SJSA1 (cell line): Measurements from ENCODE around the gene DLGAP1. TPM values are rescaled to one million over a fixed set of nuclear protein-coding genes. Genes with fewer than 3 reads are reported as not detected.

Experiments
- DNase-seq, 2 experiments: peaks; one replicate each; pipeline ENCODE4 v3.0.0-alpha.2; 2015 to 2020; ENCODE audit warnings: low spot score in 2 of 2, low read depth in 1 of 2
- H3K27ac ChIP-seq: fragments of 250-450 bp; sonication (Bioruptor Pico); 2 replicates; pipeline ENCODE4 v1.5.1; 2020; ENCODE audit warnings: mild to moderate bottlenecking, moderate library complexity
- H3K27me3 ChIP-seq: fragments of 250-450 bp; sonication (Bioruptor Pico); replicated peaks from 2 replicates; pipeline ENCODE4 v1.5.1; 2020; ENCODE audit warnings: mild to moderate bottlenecking, moderate library complexity
- H3K36me3 ChIP-seq: fragments of 250-450 bp; sonication (Bioruptor Pico); 2 replicates; pipeline ENCODE4 v1.5.1; 2020; ENCODE audit warnings: mild to moderate bottlenecking
- H3K4me1 ChIP-seq: fragments of 250-450 bp; sonication (Bioruptor Pico); replicated peaks from 2 replicates; pipeline ENCODE4 v1.6.1; 2021; ENCODE audit warnings: mild to moderate bottlenecking
- H3K4me3 ChIP-seq: fragments of 250-450 bp; sonication (Bioruptor Pico); 2 replicates; pipeline ENCODE4 v1.5.1; 2020; ENCODE audit warnings: mild to moderate bottlenecking
- H3K9me3 ChIP-seq: fragments of 250-450 bp; sonication (Bioruptor Pico); replicated peaks from 2 replicates; pipeline ENCODE4 v1.5.1; 2020; ENCODE audit warnings: mild to moderate bottlenecking
- total RNA-seq: library from RNA; depleted of rRNA; stranded (reverse); fragments of >200 nt; shearing (Covaris generic); gene quantifications from 2 replicates; pipeline ENCODE4 v1.2.3, GENCODE V29; 2014

Gene DLGAP1
- total RNA-seq, 1 experiment from 2014 or later: not detected

DNA sequence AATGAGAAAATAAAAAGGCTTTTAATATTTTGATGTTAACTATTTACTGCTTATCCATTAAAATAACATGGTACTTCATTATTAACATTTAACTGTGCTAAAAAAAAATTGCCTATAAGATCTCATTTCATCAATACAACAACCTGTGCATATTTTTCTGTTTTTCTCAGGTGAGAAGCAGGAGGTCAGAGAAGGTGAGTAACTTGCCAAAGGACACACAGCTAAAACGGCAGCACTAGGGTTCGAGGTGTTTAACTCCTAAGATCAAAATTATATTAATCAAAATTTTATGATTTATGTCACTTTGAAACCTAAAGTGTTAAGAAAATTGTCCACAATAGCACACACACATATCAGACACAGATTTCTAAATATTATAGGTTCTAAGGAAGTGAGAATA, 639.1 kb downstream of the DLGAP1 start:
- Histone ChIP-seq H3K4me3 (no peak overlapping the region), H3K9me3 (no peaks in the 10 kb centered on the region), H3K4me1 (no peaks in the 10 kb centered on the region), H3K27ac (no peak overlapping the region), H3K36me3 (no peaks in the 10 kb centered on the region), H3K27me3 (peaks cover 6% of the 10 kb centered on the region; the same call in 1 of the 2 replicates)
- no peak for DNase-seq

DNA sequence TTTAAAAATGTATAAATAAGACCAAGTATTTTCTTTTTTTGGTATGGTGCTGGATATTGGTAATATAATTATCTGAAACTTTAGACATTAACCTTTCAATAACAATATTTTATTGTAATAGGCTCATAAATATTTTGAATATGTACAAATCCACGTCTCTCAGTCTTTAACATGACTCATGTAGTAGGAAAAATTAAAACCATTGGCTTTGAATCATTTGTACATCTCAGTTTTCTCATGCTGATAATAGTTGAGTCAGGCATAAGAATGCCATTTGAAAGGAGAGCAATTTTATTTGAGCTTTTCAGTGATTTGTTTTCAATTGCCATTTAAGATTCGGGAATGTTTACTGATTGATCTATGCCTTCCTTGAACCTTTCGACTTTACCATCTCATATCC, 640.3 kb downstream of the DLGAP1 start:
- no peak overlapping the region for H3K27ac ChIP-seq
- no peaks in the 10 kb centered on the region for H3K36me3 ChIP-seq
- H3K4me1 ChIP-seq: no peaks in the 10 kb centered on the region
- H3K27me3 ChIP-seq: peaks cover 10% of the 10 kb centered on the region
- no peak overlapping the region for H3K4me3 ChIP-seq
- DNase-seq: no peak
- no peaks in the 10 kb centered on the region for H3K9me3 ChIP-seq

DNA sequence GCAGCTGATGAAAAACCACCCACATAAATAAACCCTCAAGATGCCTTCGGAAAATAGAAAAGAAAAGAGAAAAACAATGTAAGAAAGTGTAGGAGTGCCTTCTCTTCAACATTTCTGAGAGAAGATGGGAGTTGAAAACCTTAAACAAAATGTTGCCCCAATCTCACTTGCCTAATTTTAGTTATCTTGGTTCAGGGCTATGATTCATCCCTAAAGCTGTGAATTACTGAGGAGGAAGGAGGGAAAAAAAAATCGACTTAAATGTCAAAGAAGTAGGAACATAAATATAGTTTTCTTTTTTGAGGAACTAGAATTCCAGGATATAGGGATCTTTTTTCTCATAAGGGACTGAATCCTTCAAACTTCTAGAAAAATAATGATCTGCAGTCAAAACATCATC, 644.8 kb downstream of the DLGAP1 start:
- no peaks in the 10 kb centered on the region for H3K9me3 ChIP-seq
- no peak overlapping the region for H3K4me3 ChIP-seq
- peaks cover 4% of the 10 kb centered on the region for H3K27me3 ChIP-seq
- DNase-seq: no peak
- no peaks in the 10 kb centered on the region for H3K4me1 ChIP-seq
- no peak overlapping the region for H3K27ac ChIP-seq
- H3K36me3 ChIP-seq: no peaks in the 10 kb centered on the region

DNA sequence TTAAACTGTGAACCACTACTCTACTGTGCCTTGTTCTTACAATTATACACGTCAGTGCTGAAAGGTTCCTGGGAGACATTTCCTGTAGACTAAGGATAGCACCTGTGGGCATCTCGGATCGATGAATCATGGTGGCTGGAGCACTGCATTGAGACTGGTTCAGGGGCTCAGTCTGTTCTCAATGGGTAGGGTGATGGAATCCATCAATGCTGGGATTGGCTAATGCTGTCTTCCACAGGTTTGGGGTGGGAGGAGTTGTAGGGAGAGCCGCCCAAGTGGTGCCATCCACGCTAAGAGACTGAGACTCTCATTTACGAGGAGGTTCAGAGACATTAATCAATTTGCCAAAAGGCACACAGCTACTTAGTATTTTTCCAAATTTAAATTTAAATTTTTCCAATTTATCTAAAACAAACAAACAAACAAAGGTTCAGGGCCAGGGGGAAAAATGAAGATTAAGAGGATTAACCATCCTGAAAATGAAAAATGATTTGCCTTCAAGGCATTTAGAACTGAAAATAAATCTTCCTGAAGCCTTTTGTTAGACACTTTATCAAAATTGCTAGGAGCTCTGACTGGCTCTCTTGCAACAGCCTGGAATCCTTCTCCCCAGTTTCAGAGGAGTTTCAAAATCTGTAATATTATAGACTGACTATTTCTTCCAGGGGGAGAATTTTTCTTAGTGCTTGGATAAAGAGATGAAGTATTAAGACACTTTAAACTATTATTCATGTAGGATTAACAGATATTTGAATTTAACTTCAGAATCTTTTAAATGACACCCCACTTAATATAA, 645.9 kb downstream of the DLGAP1 start:
- H3K9me3 ChIP-seq: no peaks in the 10 kb centered on the region
- DNase-seq: no peak

DNA sequence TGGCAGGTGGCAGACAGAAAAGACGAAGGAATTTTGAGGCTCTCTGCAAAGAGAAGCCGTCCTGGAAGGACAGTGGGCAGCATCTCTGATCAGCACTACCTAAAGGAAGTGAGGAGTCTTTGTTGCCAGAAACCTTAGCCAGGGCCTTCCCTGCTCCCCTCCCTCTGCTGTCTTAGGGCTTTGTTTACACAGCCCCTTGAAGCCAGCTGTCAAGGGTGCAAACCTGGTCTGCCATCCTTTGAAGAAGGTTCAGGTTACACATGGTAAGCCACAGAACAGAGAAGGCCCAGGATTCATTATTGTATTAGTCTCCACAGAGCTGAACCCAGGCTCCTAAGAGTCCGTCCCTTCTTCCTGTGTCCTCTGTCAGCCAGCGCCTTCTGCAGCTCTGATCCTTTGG, 648.5 kb downstream of the DLGAP1 start:
- Histone ChIP-seq H3K27me3 (peaks cover 4% of the 10 kb centered on the region; the same call in 1 of the 2 replicates), H3K36me3 (no peaks in the 10 kb centered on the region), H3K4me1 (no peaks in the 10 kb centered on the region), H3K27ac (no peak overlapping the region), H3K4me3 (no peak overlapping the region), H3K9me3 (no peaks in the 10 kb centered on the region)
- DNase-seq: no peak

More for the DNA sequence above, 645.9 kb downstream of the DLGAP1 start:
- H3K4me3 ChIP-seq: no peak overlapping the region
- peaks cover 4% of the 10 kb centered on the region; the same call in 1 of the 2 replicates for H3K27me3 ChIP-seq
- no peak overlapping the region for H3K27ac ChIP-seq
- no peaks in the 10 kb centered on the region for H3K4me1 ChIP-seq
- no peaks in the 10 kb centered on the region for H3K36me3 ChIP-seq

DNA sequence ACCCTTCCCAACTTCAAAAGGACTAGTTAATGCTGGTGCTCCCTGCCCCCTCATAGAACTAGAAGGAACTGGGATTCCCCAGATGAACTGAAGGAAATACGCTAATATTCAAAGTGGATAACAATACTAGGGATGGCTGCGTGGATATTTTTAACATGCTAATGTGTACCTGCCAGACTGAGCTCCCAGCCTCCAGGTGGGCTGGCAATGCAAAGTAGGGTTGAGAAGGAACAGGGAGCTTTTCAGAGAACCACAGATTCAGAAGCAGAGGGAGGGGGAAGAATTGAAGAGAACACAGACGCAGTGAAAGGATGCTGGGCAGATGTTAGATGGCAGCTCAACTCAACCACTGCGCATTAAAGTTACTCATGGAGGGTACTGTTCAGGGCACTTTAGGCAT, 650.8 kb downstream of the DLGAP1 start:
- H3K4me1 ChIP-seq: no peaks in the 10 kb centered on the region
- no peak for DNase-seq
- H3K36me3 ChIP-seq: no peaks in the 10 kb centered on the region
- no peak overlapping the region for H3K4me3 ChIP-seq
- H3K27ac ChIP-seq: no peak overlapping the region
- peaks cover 5% of the 10 kb centered on the region; the same call in 1 of the 2 replicates for H3K27me3 ChIP-seq
- no peaks in the 10 kb centered on the region for H3K9me3 ChIP-seq

DNA sequence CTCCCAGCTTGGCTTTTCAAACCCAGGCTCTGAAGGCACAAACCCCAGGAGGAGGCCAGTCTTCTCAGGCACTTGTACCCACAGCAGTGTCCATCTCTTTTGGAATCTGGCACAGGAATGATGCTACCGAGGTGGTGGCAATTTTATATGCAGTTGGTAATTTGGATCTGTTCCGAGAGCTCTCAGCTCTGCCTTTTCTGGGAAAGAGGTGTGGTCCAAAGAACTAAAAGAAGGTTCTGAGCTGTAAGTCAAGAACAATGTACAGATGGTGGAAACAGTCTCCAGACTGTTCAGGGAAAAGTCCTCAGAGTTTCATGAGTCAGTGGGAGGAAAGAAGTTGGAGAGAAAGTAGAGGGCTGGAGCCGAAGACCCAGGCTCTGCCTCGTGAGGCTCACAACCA, 651.8 kb downstream of the DLGAP1 start:
- H3K4me1 ChIP-seq: no peaks in the 10 kb centered on the region
- H3K27ac ChIP-seq: no peak overlapping the region
- H3K4me3 ChIP-seq: no peak overlapping the region
- H3K9me3 ChIP-seq: no peaks in the 10 kb centered on the region
- DNase-seq: no peak
- H3K36me3 ChIP-seq: no peaks in the 10 kb centered on the region
- peaks cover 5% of the 10 kb centered on the region; the same call in 1 of the 2 replicates for H3K27me3 ChIP-seq

DNA sequence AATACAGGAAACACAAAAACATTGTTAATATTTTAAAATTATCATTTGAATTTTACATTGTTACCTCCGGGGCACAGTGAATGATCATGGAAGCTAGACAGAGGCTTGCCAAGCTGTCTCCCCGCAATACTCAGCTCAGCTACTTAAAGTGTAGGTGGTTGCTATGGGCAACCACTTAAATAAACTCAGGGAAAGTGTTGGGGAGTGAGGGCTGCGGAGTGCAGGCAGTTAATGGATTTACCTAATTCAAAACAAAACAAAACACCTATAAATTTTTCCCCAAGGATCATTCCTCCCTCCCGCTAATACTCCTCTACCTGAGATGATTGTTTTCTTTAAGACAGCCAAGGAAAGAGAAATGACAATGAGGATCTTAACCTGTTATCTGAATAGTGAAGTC, 655.6 kb downstream of the DLGAP1 start:
- Histone ChIP-seq H3K27ac (no peak overlapping the region), H3K4me3 (no peak overlapping the region), H3K9me3 (no peaks in the 10 kb centered on the region), H3K27me3 (peaks cover 5% of the 10 kb centered on the region; the same call in 1 of the 2 replicates), H3K36me3 (no peaks in the 10 kb centered on the region), H3K4me1 (no peaks in the 10 kb centered on the region)
- DNase-seq: no peak

DNA sequence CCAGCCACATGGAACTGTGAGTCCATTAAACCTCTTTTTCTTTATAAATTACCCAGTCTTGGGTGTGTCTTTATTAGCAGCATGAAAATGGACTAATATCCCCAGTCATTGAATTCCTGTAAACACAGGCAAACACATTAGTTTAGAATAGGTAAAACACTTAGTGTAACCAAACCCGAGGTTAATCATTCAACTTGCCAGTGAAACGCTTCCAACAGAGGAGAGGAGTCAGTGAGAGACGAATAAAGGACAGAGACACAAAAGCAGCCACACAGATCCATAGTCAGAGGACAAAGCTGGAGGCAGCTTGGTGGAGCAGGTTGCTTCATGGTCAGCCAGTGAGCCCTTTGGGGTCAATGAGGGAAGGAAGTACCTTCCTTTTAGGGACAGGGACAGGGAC, 657.1 kb downstream of the DLGAP1 start:
- H3K27ac ChIP-seq: no peak overlapping the region
- H3K36me3 ChIP-seq: no peaks in the 10 kb centered on the region
- peaks cover 5% of the 10 kb centered on the region; the same call in 1 of the 2 replicates for H3K27me3 ChIP-seq
- no peak for DNase-seq
- H3K4me1 ChIP-seq: no peaks in the 10 kb centered on the region
- no peaks in the 10 kb centered on the region for H3K9me3 ChIP-seq
- H3K4me3 ChIP-seq: no peak overlapping the region

DNA sequence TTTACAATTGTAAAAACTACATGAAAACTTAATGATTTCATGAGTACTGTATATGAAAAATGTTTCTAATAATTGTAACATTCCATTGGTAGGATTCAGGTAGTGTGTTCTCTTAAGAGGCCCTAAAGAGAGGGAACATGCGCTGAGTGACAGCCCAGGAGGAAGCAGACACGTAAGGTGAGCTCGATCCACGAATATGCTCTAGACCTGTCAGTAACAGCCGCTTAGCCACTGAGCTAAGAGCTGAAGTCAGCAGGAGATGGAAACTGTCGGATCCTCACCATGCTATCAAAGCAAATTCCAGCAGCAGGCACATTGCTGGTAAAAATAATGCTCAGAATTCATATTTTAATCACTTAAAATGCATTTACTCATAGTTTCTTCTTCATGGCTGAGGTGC, 658.7 kb downstream of the DLGAP1 start:
- no peaks in the 10 kb centered on the region for H3K36me3 ChIP-seq
- DNase-seq: no peak
- H3K27me3 ChIP-seq: peaks cover 3% of the 10 kb centered on the region; the same call in 1 of the 2 replicates
- H3K4me3 ChIP-seq: no peak overlapping the region
- no peaks in the 10 kb centered on the region for H3K9me3 ChIP-seq
- no peaks in the 10 kb centered on the region for H3K4me1 ChIP-seq
- H3K27ac ChIP-seq: no peak overlapping the region

DNA sequence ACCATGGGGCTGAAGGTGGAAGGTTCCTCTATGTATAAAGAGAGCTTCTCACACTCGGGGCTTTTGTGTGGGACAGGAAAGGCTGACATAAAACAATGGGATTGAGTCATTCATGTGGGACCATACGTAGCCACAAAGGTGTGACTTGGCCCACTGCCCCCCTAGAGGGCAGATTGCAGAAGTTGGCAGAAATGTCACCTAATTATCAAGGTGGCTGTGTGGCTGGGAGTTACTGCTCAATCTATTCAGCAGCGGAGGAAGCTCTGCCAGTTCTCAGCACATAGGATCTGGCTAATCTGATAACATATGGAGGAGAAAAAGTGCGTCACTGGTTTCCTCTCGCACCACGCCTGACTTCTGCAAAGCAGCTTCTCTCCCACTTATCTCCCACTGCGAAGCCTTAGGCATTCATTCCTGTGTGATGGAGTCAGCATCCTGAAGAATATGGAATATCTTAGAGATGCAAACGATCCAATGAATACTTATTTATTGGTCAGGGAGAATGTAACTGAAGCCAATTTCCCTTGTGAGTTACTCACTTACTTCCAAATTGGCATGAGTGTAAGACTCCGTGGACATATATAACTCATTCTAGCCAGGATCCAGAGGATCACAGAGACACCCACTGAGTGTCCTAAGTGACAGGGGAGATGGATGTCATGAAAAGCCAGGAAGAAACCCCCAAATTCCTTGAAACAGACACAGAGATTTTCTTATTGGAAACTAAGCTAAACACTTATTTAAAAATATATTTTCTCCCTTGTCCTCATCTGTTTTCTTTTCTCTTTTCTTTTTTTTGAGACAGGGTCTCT, 660.4 kb downstream of the DLGAP1 start:
- no peak overlapping the region for H3K27ac ChIP-seq
- H3K4me1 ChIP-seq: no peaks in the 10 kb centered on the region
- DNase-seq: no peak

DNA sequence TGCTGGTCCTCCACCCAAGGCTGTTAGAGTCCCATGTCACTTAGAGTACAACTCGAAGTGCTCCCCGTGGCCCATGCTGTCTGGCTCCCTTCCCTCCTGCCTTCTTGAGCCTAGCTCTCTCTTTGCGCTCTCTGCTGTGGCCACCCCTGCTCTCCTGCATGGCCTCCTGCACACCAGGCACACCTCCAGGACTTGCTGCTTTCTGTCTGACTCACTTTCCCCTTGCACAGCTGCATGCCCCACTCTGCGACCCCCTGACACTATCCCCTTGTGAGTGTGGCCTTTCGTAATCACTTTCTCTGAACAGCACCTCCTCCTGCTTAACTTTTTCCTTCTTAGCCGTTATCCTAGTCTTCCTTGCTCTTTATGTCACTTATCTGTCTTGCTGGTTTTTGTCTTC, 661.6 kb downstream of the DLGAP1 start:
- Histone ChIP-seq H3K4me1 (no peaks in the 10 kb centered on the region), H3K27me3 (0 out of 2 replicates have a peak, but pooled peaks cover 4% of the 10 kb centered on the region), H3K4me3 (no peak overlapping the region), H3K9me3 (no peaks in the 10 kb centered on the region), H3K36me3 (no peaks in the 10 kb centered on the region), H3K27ac (no peak overlapping the region)
- no peak for DNase-seq

More for the DNA sequence above, 660.4 kb downstream of the DLGAP1 start:
- 0 out of 2 replicates have a peak, but pooled peaks cover 2% of the 10 kb centered on the region for H3K27me3 ChIP-seq
- H3K36me3 ChIP-seq: no peaks in the 10 kb centered on the region
- no peaks in the 10 kb centered on the region for H3K9me3 ChIP-seq
- H3K4me3 ChIP-seq: no peak overlapping the region

DNA sequence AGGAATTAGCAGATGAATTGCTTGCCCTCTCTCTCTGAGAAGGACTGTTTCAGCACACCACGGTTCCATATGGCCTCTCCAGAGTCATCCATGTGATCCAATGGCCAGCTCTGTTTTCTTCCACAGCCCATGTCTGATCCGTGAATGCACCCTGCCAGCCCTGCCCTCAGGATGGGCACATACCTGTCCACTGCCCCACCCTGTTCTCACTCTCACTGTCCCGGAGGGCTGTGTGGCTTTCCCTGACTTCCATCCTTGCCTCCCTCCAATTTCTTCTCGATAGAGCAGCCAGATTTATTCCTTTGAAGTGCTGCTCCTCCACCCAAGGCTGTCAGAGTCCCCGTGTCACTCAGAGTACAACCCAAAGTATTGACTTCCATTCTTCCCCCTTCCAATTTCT, 662.0 kb downstream of the DLGAP1 start:
- Histone ChIP-seq H3K9me3 (no peaks in the 10 kb centered on the region), H3K27ac (no peak overlapping the region), H3K4me1 (no peaks in the 10 kb centered on the region), H3K4me3 (no peak overlapping the region), H3K27me3 (0 out of 2 replicates have a peak, but pooled peaks cover 5% of the 10 kb centered on the region), H3K36me3 (no peaks in the 10 kb centered on the region)
- no peak for DNase-seq

DNA sequence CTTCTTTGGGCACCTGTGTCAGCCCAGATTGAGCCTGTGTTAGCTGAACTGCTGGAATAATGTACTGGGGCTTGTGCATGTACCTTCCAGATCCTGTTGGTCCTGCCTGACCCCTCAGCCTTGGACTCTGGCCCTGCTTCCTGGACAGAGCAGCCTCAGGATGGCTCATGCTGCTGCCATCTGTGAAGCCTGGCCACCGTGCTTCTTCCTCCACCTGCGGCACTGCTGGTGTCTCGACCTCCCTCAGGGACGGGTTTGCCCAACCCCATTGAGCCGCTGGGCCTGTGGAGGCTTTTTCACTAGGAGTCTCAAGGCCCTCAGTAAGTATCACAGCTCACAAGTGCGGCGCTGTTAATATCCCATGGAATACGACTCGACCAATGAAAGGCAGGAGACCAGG, 662.4 kb downstream of the DLGAP1 start:
- Histone ChIP-seq H3K27me3 (0 out of 2 replicates have a peak, but pooled peaks cover 5% of the 10 kb centered on the region), H3K27ac (no peak overlapping the region), H3K36me3 (no peaks in the 10 kb centered on the region), H3K4me3 (no peak overlapping the region), H3K4me1 (no peaks in the 10 kb centered on the region), H3K9me3 (no peaks in the 10 kb centered on the region)
- DNase-seq: no peak
